Left lung (tissue), 8 donors: Measurements from ENCODE around the gene PKN1. TPM values are rescaled to one million over a fixed set of nuclear protein-coding genes. Genes with fewer than 3 reads are reported as not detected.

Experiments
- polyA plus RNA-seq, 6 donors: library from polyadenylated mRNA; unstranded; fragments of 120-200 nt; gene quantifications; one replicate each; pipeline ENCODE4 v1.2.1, GENCODE V29; 2013; ENCODE audit not compliant: insufficient read length in 6 of 6
- total RNA-seq, 2 donors: library from RNA; stranded (reverse); fragmentation: NEBNext Ultra II Directional; extraction: Animal tissue kit (Norgen Biotek cat#: 25700); gene quantifications; one replicate each; pipeline ENCODE4 v1.2.1, GENCODE V29; 2021
- donor health status: DM: no; HTN: yes; CAD: no.
- donor health status: DM: no; HTN: no; CAD: no.

The PKN1 gene
- total and polyA plus RNA-seq, 8 donors, result 91.9 to 190 (median 101) TPM

Other genes with a start within 250 kb of the PKN1 start
- gene ADGRL1, start 227.1 kb upstream of the PKN1 start, total RNA-seq, result 10 to 100 TPM; 26.4 to 26.7 TPM
- gene ADGRL1, start 227.1 kb upstream of the PKN1 start, polyA plus RNA-seq, result 10 to 100 TPM; 30.1 to 53.5 (median 36.8) TPM
- gene ADGRE5, start 51.9 kb upstream of the PKN1 start, total RNA-seq, result 100 to 1,000 TPM; 173 to 237 TPM
- 10 to 100 TPM; 20.8 to 36.8 (median 27.3) TPM for gene ADGRE5, start 51.9 kb upstream of the PKN1 start, polyA plus RNA-seq
- gene DDX39A, start 14.0 kb upstream of the PKN1 start, total RNA-seq, result 10 to 100 TPM; 42.5 to 90.1 TPM
- gene DDX39A, start 14.0 kb upstream of the PKN1 start, polyA plus RNA-seq, result 10 to 100 TPM; 45.7 to 57.5 (median 49.9) TPM
- 1 to 10 TPM in 1 of 2 donors, under 1 TPM in 1; 0.76 to 3.6 TPM for gene PTGER1, start 42.0 kb downstream of the PKN1 start, total RNA-seq
- gene PTGER1, start 42.0 kb downstream of the PKN1 start, polyA plus RNA-seq, result 10 to 100 TPM in 1 of 6 donors, 1 to 10 TPM in 5; 3.2 to 12.9 (median 8.0) TPM
- gene GIPC1, start 62.8 kb downstream of the PKN1 start, total RNA-seq, result 100 to 1,000 TPM; 120 to 154 TPM
- 10 to 100 TPM; 43.7 to 70.9 (median 61.7) TPM for gene GIPC1, start 62.8 kb downstream of the PKN1 start, polyA plus RNA-seq
- 100 to 1,000 TPM; 107 to 110 TPM for gene DNAJB1, start 85.1 kb downstream of the PKN1 start, total RNA-seq
- 100 to 1,000 TPM in 1 of 6 donors, 10 to 100 TPM in 5; 70.8 to 102 (median 84.0) TPM for gene DNAJB1, start 85.1 kb downstream of the PKN1 start, polyA plus RNA-seq
- 100 to 1,000 TPM; 119 to 122 TPM for gene TECR, start 96.3 kb downstream of the PKN1 start, total RNA-seq
- gene TECR, start 96.3 kb downstream of the PKN1 start, polyA plus RNA-seq, result 10 to 100 TPM; 77.8 to 93.3 (median 85.6) TPM
- 100 to 1,000 TPM; 112 to 125 TPM for gene NDUFB7, start 138.8 kb downstream of the PKN1 start, total RNA-seq
- gene NDUFB7, start 138.8 kb downstream of the PKN1 start, polyA plus RNA-seq, result 10 to 100 TPM; 60.1 to 97.5 (median 78.9) TPM
- under 1 TPM in 1 of 2 donors, not detected in 1; 0.16 TPM for gene CLEC17A, start 149.8 kb downstream of the PKN1 start, total RNA-seq
- under 1 TPM in 5 of 6 donors, not detected in 1; 0.10 to 0.33 (median 0.12) TPM for gene CLEC17A, start 149.8 kb downstream of the PKN1 start, polyA plus RNA-seq
- under 1 TPM; 0.50 to 0.84 TPM for gene ADGRE3, start 241.5 kb downstream of the PKN1 start, total RNA-seq
- gene ADGRE3, start 241.5 kb downstream of the PKN1 start, polyA plus RNA-seq, result under 1 TPM in 4 of 6 donors, not detected in 2; 0.13 to 0.24 (median 0.15) TPM